Caco-2 (cell line): ENCODE data around the gene LPAR1. TPM values are rescaled to one million over a fixed set of nuclear protein-coding genes. Genes with fewer than 3 reads are reported as not detected.

ENCODE experiments used
- BruUV-seq: library from RNA; stranded (reverse); fragments of 400-500 nt; replicated peaks from 2 replicates; lab custom pipeline; 2021; lab: Mats Ljungman, UMichigan
- CTCF ChIA-PET: fragments of 300-600 bp; sonication (Branson Sonifier 250); formaldehyde crosslinking; loops from one replicate; lab custom pipeline; 2022; ENCODE audit warnings: antibody characterized with exemption; lab: Charles Lee
- POLR2A ChIA-PET: fragments of 300-600 bp; sonication (Branson Sonifier 250); formaldehyde crosslinking; loops from one replicate; lab custom pipeline; 2022; ENCODE audit warnings: antibody characterized with exemption; lab: Charles Lee
- DNase-seq, 2 experiments: peaks; one replicate each; pipeline versions ENCODE4 v3.0.0 to v3.0.0-alpha.2; 2020 to 2022
- H3K27me3 ChIP-seq: replicated peaks from 2 replicates; pipeline ENCODE4 v1.6.0; 2011; ENCODE audit warnings: low read length; ENCODE audit not compliant: control insufficient read depth, insufficient read depth
- H3K36me3 ChIP-seq: 2 replicates; pipeline ENCODE4 v1.5.1; 2011; ENCODE audit warnings: low read length; ENCODE audit not compliant: control insufficient read depth, insufficient read depth
- H3K4me1 ChIP-seq: fragments of 250-450 bp; sonication (Bioruptor Pico); 2 replicates; pipeline ENCODE4 v1.5.1; 2020; ENCODE audit warnings: mild to moderate bottlenecking
- H3K4me3 ChIP-seq: 2 replicates; pipeline ENCODE4 v1.5.1; 2011; ENCODE audit warnings: low read depth, mild to moderate bottlenecking, control low read depth, low read length
- H3K9me3 ChIP-seq: fragments of 250-450 bp; sonication (Bioruptor Pico); 2 replicates; pipeline ENCODE4 v1.5.1; 2020; ENCODE audit warnings: mild to moderate bottlenecking, moderate library complexity
- H3K27ac Mint-ChIP-seq: one replicate; pipeline ENCODE4 v1.8.0; 2022; ENCODE audit warnings: mixed read lengths; ENCODE audit not compliant: unreplicated experiment
- H3K27me3 Mint-ChIP-seq: one replicate; pipeline ENCODE4 v1.8.0; 2022; ENCODE audit warnings: mixed read lengths; ENCODE audit not compliant: insufficient read depth, unreplicated experiment
- H3K36me3 Mint-ChIP-seq: one replicate; pipeline ENCODE4 v1.8.0; 2022; ENCODE audit warnings: mild to moderate bottlenecking, mixed read lengths; ENCODE audit not compliant: insufficient read depth, unreplicated experiment
- H3K4me1 Mint-ChIP-seq: one replicate; pipeline ENCODE4 v1.8.0; 2022; ENCODE audit warnings: low read depth, mixed read lengths; ENCODE audit not compliant: unreplicated experiment
- H3K4me3 Mint-ChIP-seq: one replicate; pipeline ENCODE4 v1.8.0; 2022; ENCODE audit warnings: mild to moderate bottlenecking, moderate library complexity, mixed read lengths; ENCODE audit not compliant: unreplicated experiment
- H3K9me3 Mint-ChIP-seq: one replicate; pipeline ENCODE4 v1.8.0; 2022; ENCODE audit warnings: mixed read lengths; ENCODE audit not compliant: unreplicated experiment
- intact Hi-C: fragments of 100-400 bp; cut with micrococcal nuclease; formaldehyde crosslinking; loops from one replicate; pipeline ENCODE4 v1.10.0; 2022; ENCODE audit not compliant: unreplicated experiment
- total RNA-seq: library from RNA; stranded (reverse); gene quantifications from 2 replicates; pipeline ENCODE4 v1.2.3, GENCODE V29; 2022
- TF ChIP-seq, protein P1 (sequence below), 2 experiments: fragments of 200-600 bp in 1 of 2; IDR thresholded peaks; 1 replicate in 1 of 2; 2 replicates in 1 of 2; pipeline versions ENCODE4 v1.5.1 to v1.8.0; 2011 to 2022; ENCODE audit warnings: antibody characterized with exemption in 1 of 2, control low read depth in 1 of 2, inconsistent platforms in 1 of 2, low read depth in 1 of 2, low read length in 1 of 2, mild to moderate bottlenecking in 1 of 2, moderate library complexity in 1 of 2; ENCODE audit not compliant: insufficient read depth in 1 of 2, severe bottlenecking in 1 of 2, unreplicated experiment in 1 of 2

LPAR1 gene
- total RNA-seq, 1 experiment from 2014 or later, result 20.3 TPM

DNA sequence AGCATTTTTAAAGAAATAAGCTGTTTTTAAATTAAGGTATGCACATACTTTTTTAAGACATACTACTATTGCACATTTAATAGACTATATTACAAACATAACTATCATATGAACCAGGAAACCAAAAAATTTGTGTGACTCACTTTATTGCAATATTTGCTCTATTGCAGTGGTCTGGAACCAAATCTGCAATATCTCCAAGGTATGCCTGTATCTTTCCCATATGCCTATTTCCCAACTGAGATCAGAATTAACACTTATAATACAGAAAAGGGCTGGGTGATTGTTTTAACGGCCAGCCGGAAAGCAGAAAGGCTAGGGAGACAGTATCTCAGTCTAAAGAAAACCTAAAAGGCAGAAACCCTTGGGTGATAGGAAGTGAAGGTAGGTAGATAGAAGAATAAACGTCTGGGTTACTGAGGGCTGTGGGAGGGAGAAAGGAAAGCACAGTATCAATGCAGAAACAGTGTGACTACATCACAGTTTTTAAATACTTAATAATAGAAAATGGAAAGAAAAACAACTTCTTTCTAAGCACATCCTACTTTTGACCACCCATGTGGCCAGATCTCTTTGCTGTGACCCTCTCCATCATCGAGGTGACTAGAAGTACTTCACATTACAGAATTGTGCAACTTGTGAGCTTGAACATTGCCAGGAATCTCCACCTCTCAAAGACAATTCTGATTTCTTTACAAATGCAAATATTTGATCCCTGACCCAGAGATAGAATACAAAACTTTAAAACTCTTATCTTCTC is 126.4 kb downstream of the LPAR1 start:
- ChIA-PET POLR2A (no interaction called here), CTCF (interaction anchor here (0.7 kb wide), 1 partner anchor 125 kb away, joined by 6 read pairs; no protein-coding TSS in a partner anchor)
- H3K4me1 ChIP-seq, result peaks cover 32% of the 10 kb centered on the region
- no peaks in the 10 kb centered on the region for H3K27me3 Mint-ChIP-seq
- intact Hi-C loops, result loop anchor here (1.0 to 5.0 kb wide), 3 partner anchors 58 to 125 kb away; partner anchors contain the start of gene LPAR1
- H3K4me3 ChIP-seq, result no peak overlapping the region
- TF ChIP-seq, protein P1, sequence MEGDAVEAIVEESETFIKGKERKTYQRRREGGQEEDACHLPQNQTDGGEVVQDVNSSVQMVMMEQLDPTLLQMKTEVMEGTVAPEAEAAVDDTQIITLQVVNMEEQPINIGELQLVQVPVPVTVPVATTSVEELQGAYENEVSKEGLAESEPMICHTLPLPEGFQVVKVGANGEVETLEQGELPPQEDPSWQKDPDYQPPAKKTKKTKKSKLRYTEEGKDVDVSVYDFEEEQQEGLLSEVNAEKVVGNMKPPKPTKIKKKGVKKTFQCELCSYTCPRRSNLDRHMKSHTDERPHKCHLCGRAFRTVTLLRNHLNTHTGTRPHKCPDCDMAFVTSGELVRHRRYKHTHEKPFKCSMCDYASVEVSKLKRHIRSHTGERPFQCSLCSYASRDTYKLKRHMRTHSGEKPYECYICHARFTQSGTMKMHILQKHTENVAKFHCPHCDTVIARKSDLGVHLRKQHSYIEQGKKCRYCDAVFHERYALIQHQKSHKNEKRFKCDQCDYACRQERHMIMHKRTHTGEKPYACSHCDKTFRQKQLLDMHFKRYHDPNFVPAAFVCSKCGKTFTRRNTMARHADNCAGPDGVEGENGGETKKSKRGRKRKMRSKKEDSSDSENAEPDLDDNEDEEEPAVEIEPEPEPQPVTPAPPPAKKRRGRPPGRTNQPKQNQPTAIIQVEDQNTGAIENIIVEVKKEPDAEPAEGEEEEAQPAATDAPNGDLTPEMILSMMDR (IDR thresholded peaks at IDR 0.05; ENCODE audit: insufficient read depth in 1 of 2, low read depth in 1 of 2, low read length in 1 of 2, severe bottlenecking in 1 of 2, unreplicated experiment in 1 of 2), result no peak
- peak in 1 of 2 experiments; percentile 35 for DNase-seq
- H3K27ac Mint-ChIP-seq, result peak overlapping the region; percentile 68
- H3K4me3 Mint-ChIP-seq, result peak overlapping the region; percentile 59
- H3K4me1 Mint-ChIP-seq, result peaks cover 34% of the 10 kb centered on the region
- peaks cover 4% of the 10 kb centered on the region for H3K36me3 Mint-ChIP-seq
- H3K27me3 ChIP-seq, result no peaks in the 10 kb centered on the region
- H3K9me3 ChIP-seq, result peaks cover 27% of the 10 kb centered on the region
- H3K9me3 Mint-ChIP-seq, result peaks cover 10% of the 10 kb centered on the region
- no peaks in the 10 kb centered on the region for H3K36me3 ChIP-seq
- TSS peak; percentile 40 for BruUV-seq

DNA sequence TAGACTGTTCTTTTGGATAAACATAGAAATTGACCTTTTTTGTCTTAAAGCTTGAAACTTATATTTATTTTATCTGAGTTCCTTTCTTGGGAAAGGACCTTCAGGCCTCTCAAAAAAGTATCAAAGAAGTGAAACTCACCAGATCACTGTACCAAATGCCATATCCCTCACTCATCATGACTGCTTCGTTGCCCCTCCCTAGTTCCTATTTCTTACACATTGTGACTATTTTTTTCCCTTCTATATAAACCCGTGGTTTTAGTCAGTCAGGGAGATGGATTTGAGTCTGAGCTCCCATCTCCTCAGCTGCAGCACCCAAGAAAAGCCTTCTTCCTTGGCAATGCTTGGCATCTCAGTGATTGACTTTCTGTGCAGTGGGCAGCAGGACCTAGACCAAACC is 129.4 kb downstream of the LPAR1 start:
- no peaks in the 10 kb centered on the region for H3K27me3 ChIP-seq
- intact Hi-C loops, result no loop called here
- Mint-ChIP-seq H3K27me3 (no peaks in the 10 kb centered on the region), H3K9me3 (peaks cover 18% of the 10 kb centered on the region), H3K36me3 (peaks cover 4% of the 10 kb centered on the region), H3K27ac (no peak overlapping the region), H3K4me3 (no peak overlapping the region), H3K4me1 (peaks cover 29% of the 10 kb centered on the region)
- TF ChIP-seq, protein P1 (IDR thresholded peaks at IDR 0.05; ENCODE audit: insufficient read depth in 1 of 2, low read depth in 1 of 2, low read length in 1 of 2, severe bottlenecking in 1 of 2, unreplicated experiment in 1 of 2), result no peak
- H3K4me3 ChIP-seq, result no peak overlapping the region
- DNase-seq, result no peak
- ChIA-PET CTCF (no interaction called here), POLR2A (no interaction called here)
- H3K9me3 ChIP-seq, result peaks cover 20% of the 10 kb centered on the region
- BruUV-seq, result no TSS peak
- no peaks in the 10 kb centered on the region for H3K36me3 ChIP-seq
- H3K4me1 ChIP-seq, result peaks cover 28% of the 10 kb centered on the region

DNA sequence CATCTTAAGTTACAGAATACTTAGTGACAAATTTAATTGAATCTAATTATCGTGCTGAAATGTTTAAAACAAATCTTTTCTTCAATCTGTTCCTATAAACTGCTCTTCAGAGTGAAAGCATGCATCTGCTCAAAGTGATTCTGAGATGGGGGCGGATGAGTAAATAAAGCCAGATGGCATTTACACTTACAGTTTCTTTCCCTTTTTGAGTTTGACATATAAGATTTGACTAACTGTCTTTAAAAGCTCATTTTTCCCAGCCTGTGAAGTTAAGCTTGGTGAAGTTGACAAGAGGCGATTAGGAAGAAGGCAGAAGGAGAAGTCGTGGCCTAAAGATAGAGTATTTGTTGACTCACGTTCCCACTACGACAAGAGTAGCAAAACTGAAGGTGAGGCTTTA is 137.4 kb downstream of the LPAR1 start:
- TF ChIP-seq, protein P1 (IDR thresholded peaks at IDR 0.05; ENCODE audit: insufficient read depth in 1 of 2, low read depth in 1 of 2, low read length in 1 of 2, severe bottlenecking in 1 of 2, unreplicated experiment in 1 of 2), result no peak
- Histone ChIP-seq H3K9me3 (peaks cover 4% of the 10 kb centered on the region; the same call in 1 of the 2 replicates), H3K36me3 (peaks cover 1% of the 10 kb centered on the region; the same call in 1 of the 2 replicates), H3K27me3 (no peaks in the 10 kb centered on the region), H3K4me1 (no peaks in the 10 kb centered on the region), H3K4me3 (no peak overlapping the region)
- Mint-ChIP-seq H3K4me3 (no peak overlapping the region), H3K36me3 (peaks cover 22% of the 10 kb centered on the region), H3K9me3 (peaks cover 50% of the 10 kb centered on the region), H3K27ac (no peak overlapping the region), H3K4me1 (no peaks in the 10 kb centered on the region), H3K27me3 (no peaks in the 10 kb centered on the region)
- intact Hi-C loops, result no loop called here
- DNase-seq, result no peak
- BruUV-seq, result no TSS peak
- POLR2A ChIA-PET, result no interaction called here
- CTCF ChIA-PET, result no interaction called here
